ENCODE results near the gene MAP3K14.

Gene MAP3K14

GRCh38 chr17:45298546-45299285, 18.1 kb downstream of the MAP3K14 start:
- DNase-seq = no peak

GRCh38 chr17:45296833-45297124, 20.0 kb downstream of the MAP3K14 start:
- no peak for DNase-seq

- no peak for DNase-seq
Measured at GRCh38 chr17:45296003-45296832, 20.6 kb downstream of the MAP3K14 start.

- no peak for DNase-seq
Measured at GRCh38 chr17:45294506-45294905, 22.3 kb downstream of the MAP3K14 start.

- no peak for DNase-seq
Measured at GRCh38 chr17:45293413-45294211, 23.2 kb downstream of the MAP3K14 start.

GRCh38 chr17:45292696-45293412, 24.0 kb downstream of the MAP3K14 start:
- DNase-seq = no peak

GRCh38 chr17:45291171-45291805, 25.5 kb downstream of the MAP3K14 start:
- no peak for DNase-seq

GRCh38 chr17:45290269-45290765, 26.5 kb downstream of the MAP3K14 start:
- DNase-seq = no peak

GRCh38 chr17:45289301-45290268, 27.2 kb downstream of the MAP3K14 start:
- DNase-seq = no peak

- DNase-seq = no peak
Measured at GRCh38 chr17:45288825-45289224, 28.0 kb downstream of the MAP3K14 start.

GRCh38 chr17:45287526-45288500, 29.0 kb downstream of the MAP3K14 start:
- no peak for DNase-seq

GRCh38 chr17:45286286-45286685, 30.5 kb downstream of the MAP3K14 start:
- DNase-seq = no peak

GRCh38 chr17:45284176-45285140, 32.4 kb downstream of the MAP3K14 start:
- DNase-seq = no peak

GRCh38 chr17:45283711-45284110, 33.1 kb downstream of the MAP3K14 start:
- no peak for DNase-seq

GRCh38 chr17:45282683-45283644, 33.9 kb downstream of the MAP3K14 start:
- DNase-seq = no peak

GRCh38 chr17:45279898-45280297, 36.9 kb downstream of the MAP3K14 start:
- no peak for DNase-seq

GRCh38 chr17:45277992-45278391, 38.8 kb downstream of the MAP3K14 start:
- DNase-seq = no peak

Measured in NCI-H526 treated with DMSO at 0.1 percent for 48 hours (cell line).